ENCODE measurements around the gene HMGN1. TPM values are rescaled to one million over a fixed set of nuclear protein-coding genes. Genes with fewer than 3 reads are reported as not detected.

Gene HMGN1
- total and polyA plus RNA-seq, 4 experiments from 2014 or later = 193 to 358 (median 236) TPM

DNA sequence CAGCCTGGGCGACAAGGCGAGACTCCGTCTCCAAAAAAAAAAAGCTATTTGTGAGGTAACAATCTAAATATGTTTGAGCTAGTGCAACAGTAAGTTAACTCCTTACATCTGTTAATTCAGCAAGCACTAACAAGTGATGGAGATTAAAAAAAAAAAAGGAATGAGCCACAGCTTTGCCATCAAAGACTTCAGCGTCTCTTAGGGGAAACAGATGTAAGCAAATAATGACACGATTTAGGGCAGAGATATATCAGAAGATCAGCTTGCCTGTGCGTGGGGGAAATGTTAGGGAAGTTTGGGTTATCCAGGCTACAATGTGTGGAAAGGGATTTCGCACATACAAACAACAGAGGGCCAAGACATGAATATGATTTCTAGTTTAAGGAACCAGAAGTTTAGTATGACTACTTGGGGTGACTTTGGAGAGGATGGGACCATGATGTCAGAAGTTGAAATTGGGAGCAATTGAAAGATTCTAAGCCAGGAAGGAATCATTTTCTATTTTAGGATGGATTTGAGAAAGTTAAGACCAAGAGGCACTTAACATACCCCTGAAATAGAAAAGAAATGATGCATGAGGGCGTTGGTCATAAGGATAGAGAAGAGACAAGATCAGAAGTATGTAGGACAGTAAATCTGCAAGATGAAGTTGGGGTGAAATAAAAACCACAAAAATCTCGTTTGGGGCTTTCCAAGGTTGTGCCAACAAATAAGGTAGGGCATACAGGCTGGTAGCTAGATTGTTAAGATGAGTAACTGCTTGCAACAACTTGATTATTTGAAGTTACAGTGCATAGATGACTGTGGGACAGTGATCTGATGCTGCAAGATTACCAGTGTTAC, 33.1 kb downstream of the HMGN1 start:
- Mint-ChIP-seq H3K9me3 (peaks cover 0 to 2% (median 0%) of the 10 kb centered on the region in 8 donors), H3K27ac (peak overlapping the region; percentile 23 to 89 (median 81)), H3K36me3 (peaks cover 0 to 19% of the 10 kb centered on the region in 2 donors), H3K27me3 (peaks cover 0 to 2% of the 10 kb centered on the region in 2 donors), H3K4me1 (peaks cover 26 to 41% (median 31%) of the 10 kb centered on the region in 4 donors), H3K4me3 (peak overlapping the region; percentile 2 to 65 (median 18))
- Histone ChIP-seq H3K36me3 (ENCODE audit: insufficient read depth, low read length) (no peaks in the 10 kb centered on the region), H3K4me3 (ENCODE audit: low read length in 2 of 2) (no peak overlapping the region), H3K4me1 (ENCODE audit: insufficient read depth, low read length) (peaks cover 30% of the 10 kb centered on the region), H3K27me3 (ENCODE audit: insufficient read depth, low read length) (no peaks in the 10 kb centered on the region), H3K27ac (ENCODE audit: low read depth, low read length) (peak overlapping the region; percentile 5), H3K9me3 (ENCODE audit: control insufficient read depth in 1 of 2, low read length in 2 of 2) (no peaks in the 10 kb centered on the region)
- peak; percentile 16 to 60 (median 41) for DNase-seq
- ChIA-PET POLR2A (ENCODE audit: partially characterized antibody) (interaction anchor here (1.7 to 8.6 kb wide), 3 partner anchors 18 to 72 kb away, joined by 5 to 197 read pairs (median 29); partner anchors contain the start of gene HMGN1), CTCF (ENCODE audit: partially characterized antibody) (interaction anchor here (0.7 to 3.0 kb wide), 3 partner anchors 15 to 72 kb away, joined by 3 to 10 read pairs (median 5); partner anchors contain the start of gene HMGN1)
- intact Hi-C loops (cut with micrococcal nuclease) = loop anchor here (10.0 kb wide), 1 partner anchor 1951 kb away; the partner anchor contains the start of gene DYRK1A

DNA sequence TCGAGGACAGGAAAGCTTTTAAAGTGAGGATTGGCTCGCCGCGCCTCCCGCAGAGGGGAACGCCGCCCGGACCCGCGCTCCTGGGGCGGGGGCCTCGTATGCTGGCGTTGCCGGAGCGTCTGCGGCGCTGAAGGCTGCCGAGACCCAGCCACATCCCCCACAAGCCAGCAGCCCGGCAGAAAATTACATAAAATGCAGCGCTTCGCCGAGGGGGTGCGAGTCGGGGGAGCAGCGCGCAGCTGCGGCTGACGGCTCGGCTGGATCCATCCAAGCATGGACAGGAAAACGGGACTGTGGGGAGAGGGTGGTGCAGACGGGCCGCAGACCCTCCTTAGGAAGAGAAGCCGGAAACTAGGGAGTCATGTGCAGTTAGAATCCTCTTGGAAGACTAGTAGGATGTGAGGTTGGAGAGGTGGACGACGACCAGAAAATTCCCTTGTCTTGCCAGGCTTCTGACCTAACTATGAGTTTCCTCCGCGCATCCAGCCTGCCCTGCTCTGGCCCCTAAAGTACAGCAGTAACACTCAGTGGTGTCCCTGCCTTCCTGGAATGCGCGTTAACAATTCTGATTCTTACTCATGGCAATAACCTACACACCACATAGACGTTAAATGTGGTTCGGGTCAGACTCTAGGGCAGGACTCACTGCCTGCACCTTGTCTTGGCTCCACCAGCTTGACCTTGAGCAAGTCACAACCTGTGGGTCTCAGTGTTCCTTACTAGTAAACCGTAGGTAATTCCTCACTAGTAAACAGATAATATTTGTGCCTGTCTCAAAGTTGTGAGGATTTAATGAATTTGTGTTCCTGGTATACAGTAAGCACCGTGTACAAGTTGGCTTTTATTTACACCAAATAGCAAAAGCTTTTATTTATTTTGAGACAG, 34.5 kb downstream of the HMGN1 start:
- POLR2A ChIA-PET (ENCODE audit: partially characterized antibody) = interaction anchor here (0.6 to 8.6 kb wide), 11 partner anchors 9 to 137 kb away, joined by 3 to 197 read pairs (median 5); partner anchors contain the start of genes HMGN1 and PSMG1
- Histone ChIP-seq H3K4me3 (ENCODE audit: low read length in 2 of 2) (peak overlapping the region; percentile 33 to 85), H3K27me3 (ENCODE audit: insufficient read depth, low read length) (no peaks in the 10 kb centered on the region), H3K36me3 (ENCODE audit: insufficient read depth, low read length) (no peaks in the 10 kb centered on the region), H3K4me1 (ENCODE audit: insufficient read depth, low read length) (peaks cover 35% of the 10 kb centered on the region), H3K27ac (ENCODE audit: low read depth, low read length) (peak overlapping the region; percentile 74), H3K9me3 (ENCODE audit: control insufficient read depth in 1 of 2, low read length in 2 of 2) (no peaks in the 10 kb centered on the region)
- intact Hi-C loops (cut with micrococcal nuclease) = loop anchor here (10.0 kb wide), 1 partner anchor 1950 kb away; the partner anchor contains the start of gene DYRK1A
- peaks cover 0 to 2% of the 10 kb centered on the region in 2 donors for H3K27me3 Mint-ChIP-seq
- H3K4me3 Mint-ChIP-seq = peak overlapping the region; percentile 85 to 95 (median 92)
- H3K27ac Mint-ChIP-seq = peak overlapping the region; percentile 81 to 96 (median 92)
- DNase-seq = peak in 4 of 5 donors; percentile 52 to 62 (median 55)
- peaks cover 32 to 50% (median 36%) of the 10 kb centered on the region in 4 donors for H3K4me1 Mint-ChIP-seq
- peaks cover 3 to 28% of the 10 kb centered on the region in 2 donors for H3K36me3 Mint-ChIP-seq
- CTCF ChIA-PET (ENCODE audit: partially characterized antibody) = interaction anchor here (1.0 to 3.0 kb wide), 5 partner anchors 14 to 130 kb away, joined by 3 to 10 read pairs (median 7); partner anchors contain the start of genes HMGN1 and PSMG1
- peaks cover 0 to 2% (median 0%) of the 10 kb centered on the region in 8 donors for H3K9me3 Mint-ChIP-seq

DNA sequence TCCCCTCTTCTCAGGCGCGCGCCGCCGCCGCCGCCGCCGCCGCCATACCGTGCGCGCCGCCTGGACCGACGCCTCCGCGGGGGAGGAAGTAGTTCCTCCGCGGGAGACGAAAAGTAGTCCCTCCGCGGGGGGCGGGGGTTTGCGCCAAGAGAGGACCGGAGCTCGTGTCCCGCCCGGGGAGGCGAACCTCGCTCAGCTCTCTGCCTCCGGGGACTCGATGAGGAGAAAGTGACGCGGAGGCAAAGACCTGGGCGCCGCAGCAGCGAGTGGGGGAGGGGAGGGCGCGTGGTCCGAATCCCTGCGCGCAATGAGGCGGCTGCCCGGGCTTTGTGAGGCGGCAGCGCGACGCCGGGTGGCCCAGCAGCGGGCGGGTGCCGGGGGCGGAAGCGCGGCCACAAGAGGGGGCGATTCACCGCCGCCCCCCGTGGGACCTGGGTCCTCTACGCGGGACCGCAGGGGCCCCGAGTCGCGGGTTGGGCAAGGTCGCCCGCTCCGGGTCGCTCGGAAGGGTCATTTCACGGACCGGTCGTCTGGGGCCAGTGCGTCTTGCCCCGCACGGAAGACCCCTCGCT, 35.2 kb downstream of the HMGN1 start, which contains the start of gene BRWD1:
BRWD1 (minus strand) TSS at position 62 of the 572 bp plus-strand sequence. CDS start 141 bp downstream, outside the sequence.
- peak; percentile 80 to 87 (median 86) for DNase-seq
- Histone ChIP-seq H3K9me3 (ENCODE audit: control insufficient read depth in 1 of 2, low read length in 2 of 2) (no peaks in the 10 kb centered on the region), H3K36me3 (ENCODE audit: insufficient read depth, low read length) (no peaks in the 10 kb centered on the region), H3K27ac (ENCODE audit: low read depth, low read length) (peak within 1 kb of the TSS; percentile 74), H3K4me3 (ENCODE audit: low read length in 2 of 2) (peak within 1 kb of the TSS; percentile 33 to 85), H3K4me1 (ENCODE audit: insufficient read depth, low read length) (peaks cover 35% of the 10 kb centered on the region), H3K27me3 (ENCODE audit: insufficient read depth, low read length) (no peaks in the 10 kb centered on the region)
- peaks cover 4 to 35% of the 10 kb centered on the region in 2 donors for H3K36me3 Mint-ChIP-seq
- H3K4me3 Mint-ChIP-seq = peak within 1 kb of the TSS; percentile 85 to 95 (median 92)
- ChIA-PET POLR2A (ENCODE audit: partially characterized antibody) (interaction anchor here (0.6 to 8.6 kb wide), 14 partner anchors 9 to 136 kb away, joined by 3 to 197 read pairs (median 5); partner anchors contain the start of genes HMGN1 and PSMG1), CTCF (ENCODE audit: partially characterized antibody) (interaction anchor here (1.0 to 3.0 kb wide), 4 partner anchors 13 to 130 kb away, joined by 3 to 10 read pairs (median 8); partner anchors contain the start of genes HMGN1 and PSMG1)
- peaks cover 0 to 2% of the 10 kb centered on the region in 2 donors for H3K27me3 Mint-ChIP-seq
- peak within 1 kb of the TSS; percentile 92 to 99 (median 95) for H3K27ac Mint-ChIP-seq
- H3K9me3 Mint-ChIP-seq = peaks cover 0 to 2% (median 0%) of the 10 kb centered on the region in 8 donors
- intact Hi-C loops (cut with micrococcal nuclease) = loop anchor here (1.0 to 10.0 kb wide), 3 partner anchors 36 to 1949 kb away; partner anchors contain the start of genes DYRK1A and HMGN1
- peaks cover 33 to 53% (median 40%) of the 10 kb centered on the region in 4 donors for H3K4me1 Mint-ChIP-seq

DNA sequence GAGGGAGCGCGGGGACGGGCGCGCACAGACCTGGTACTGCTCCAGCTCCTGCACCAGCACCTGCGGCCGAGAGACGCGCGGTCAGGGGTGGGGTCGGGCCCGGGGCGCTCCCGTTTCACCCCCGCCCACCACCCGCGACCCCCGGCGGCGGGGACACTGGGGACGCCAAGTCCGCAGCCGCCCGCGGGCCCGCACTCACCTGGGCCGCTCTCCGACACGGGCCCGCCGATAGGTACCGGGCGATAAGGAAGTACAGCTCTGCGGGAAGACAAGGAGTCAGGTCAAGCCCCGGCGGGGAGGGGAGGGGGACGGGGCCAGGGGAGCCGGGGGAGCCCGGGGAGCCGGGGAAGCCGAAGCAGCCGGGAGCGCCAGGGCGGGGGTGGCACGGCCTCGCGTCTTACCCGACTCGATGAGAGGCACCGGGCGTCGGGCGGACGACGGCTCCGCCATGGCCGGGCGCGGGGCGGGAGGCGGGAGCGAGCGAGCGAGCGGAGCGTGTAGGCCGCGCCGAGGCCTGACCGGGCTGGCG, 35.8 kb downstream of the HMGN1 start:
- H3K4me1 ChIP-seq (ENCODE audit: insufficient read depth, low read length) = peaks cover 35% of the 10 kb centered on the region
- Mint-ChIP-seq H3K4me3 (peak overlapping the region in 7 of 8 donors; percentile 85 to 95 (median 92)), H3K4me1 (peaks cover 34 to 57% (median 44%) of the 10 kb centered on the region in 4 donors), H3K36me3 (peaks cover 6 to 38% of the 10 kb centered on the region in 2 donors), H3K27ac (peak overlapping the region in 5 of 7 donors; percentile 91 to 99 (median 95)), H3K9me3 (peaks cover 0 to 2% (median 0%) of the 10 kb centered on the region in 8 donors), H3K27me3 (peaks cover 0 to 2% of the 10 kb centered on the region in 2 donors)
- H3K36me3 ChIP-seq (ENCODE audit: insufficient read depth, low read length) = no peaks in the 10 kb centered on the region
- H3K9me3 ChIP-seq (ENCODE audit: control insufficient read depth in 1 of 2, low read length in 2 of 2) = no peaks in the 10 kb centered on the region
- CTCF ChIA-PET (ENCODE audit: partially characterized antibody) = interaction anchor here (1.0 to 3.0 kb wide), 5 partner anchors 13 to 129 kb away, joined by 3 to 10 read pairs (median 7); partner anchors contain the start of genes HMGN1 and PSMG1
- H3K27me3 ChIP-seq (ENCODE audit: insufficient read depth, low read length) = no peaks in the 10 kb centered on the region
- peak overlapping the region; percentile 74 for H3K27ac ChIP-seq (ENCODE audit: low read depth, low read length)
- peak in 1 of 5 donors; percentile 56 for DNase-seq
- intact Hi-C loops (cut with micrococcal nuclease) = loop anchor here (1.0 to 10.0 kb wide), 3 partner anchors 36 to 1948 kb away; partner anchors contain the start of genes DYRK1A and HMGN1
- H3K4me3 ChIP-seq (ENCODE audit: low read length in 2 of 2) = peak overlapping the region in 1 of 2 donors; percentile 85
- POLR2A ChIA-PET (ENCODE audit: partially characterized antibody) = interaction anchor here (0.8 to 8.6 kb wide), 13 partner anchors 8 to 136 kb away, joined by 3 to 197 read pairs (median 7); partner anchors contain the start of genes HMGN1 and PSMG1

DNA sequence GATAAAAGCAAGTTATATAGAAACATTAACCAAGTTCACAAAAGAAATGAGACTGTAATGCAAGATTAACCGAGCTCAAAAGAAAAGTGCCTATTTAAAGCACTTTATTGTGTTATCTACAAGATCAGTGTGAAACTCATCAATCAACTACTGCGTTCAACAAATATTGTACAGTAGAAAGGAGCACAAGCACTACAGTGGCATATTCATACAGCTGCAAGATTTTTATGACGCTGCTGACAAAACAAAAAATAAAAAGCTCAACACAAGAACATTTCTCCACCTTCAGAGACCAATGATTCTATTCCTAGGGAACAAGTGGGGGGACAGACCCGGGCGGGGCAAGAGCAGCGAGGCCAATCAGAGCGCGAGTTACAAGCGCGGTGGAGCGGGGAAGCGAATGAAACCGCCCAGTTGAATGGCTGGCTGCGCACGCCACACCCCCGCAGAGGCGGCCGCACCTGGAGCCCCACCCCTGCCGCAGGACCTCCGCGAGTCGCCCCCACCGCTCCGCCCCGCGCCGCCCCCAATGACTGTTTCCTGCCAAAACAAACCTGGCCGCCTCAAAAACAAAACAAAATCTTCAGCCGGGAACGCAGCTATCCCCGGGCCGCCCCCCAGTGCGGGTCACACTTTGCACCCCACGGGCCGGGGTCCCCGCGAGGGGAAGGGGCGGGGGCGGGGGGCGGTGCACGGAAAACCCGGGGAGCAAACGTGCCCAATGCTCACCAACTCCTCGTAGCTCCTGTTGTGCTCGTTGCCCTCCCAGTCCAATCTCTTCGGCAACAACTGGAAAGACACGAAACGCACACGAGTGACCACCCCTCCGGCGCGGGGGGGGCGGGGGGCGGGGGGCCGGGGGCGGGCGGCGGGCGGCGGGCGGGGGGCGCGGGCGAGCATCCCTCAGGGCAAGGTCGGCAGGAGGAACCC, 36.5 kb downstream of the HMGN1 start:
- Mint-ChIP-seq H3K36me3 (peaks cover 6 to 41% of the 10 kb centered on the region in 2 donors), H3K4me1 (peaks cover 36 to 62% (median 49%) of the 10 kb centered on the region in 4 donors), H3K4me3 (peak overlapping the region; percentile 85 to 93 (median 92)), H3K9me3 (peaks cover 0 to 2% (median 0%) of the 10 kb centered on the region in 8 donors), H3K27ac (peak overlapping the region; percentile 84 to 97 (median 91)), H3K27me3 (peaks cover 0 to 2% of the 10 kb centered on the region in 2 donors)
- H3K27ac ChIP-seq (ENCODE audit: low read depth, low read length) = peak overlapping the region; percentile 74
- no peaks in the 10 kb centered on the region for H3K27me3 ChIP-seq (ENCODE audit: insufficient read depth, low read length)
- peak overlapping the region in 1 of 2 donors; percentile 85 for H3K4me3 ChIP-seq (ENCODE audit: low read length in 2 of 2)
- ChIA-PET CTCF (ENCODE audit: partially characterized antibody) (interaction anchor here (0.7 to 3.0 kb wide), 5 partner anchors 15 to 135 kb away, joined by 3 to 10 read pairs (median 5); partner anchors contain the start of genes HMGN1 and PSMG1), POLR2A (ENCODE audit: partially characterized antibody) (interaction anchor here (0.8 to 8.6 kb wide), 12 partner anchors 11 to 131 kb away, joined by 3 to 197 read pairs (median 8); partner anchors contain the start of genes HMGN1 and PSMG1)
- no peaks in the 10 kb centered on the region for H3K9me3 ChIP-seq (ENCODE audit: control insufficient read depth in 1 of 2, low read length in 2 of 2)
- peaks cover 42% of the 10 kb centered on the region for H3K4me1 ChIP-seq (ENCODE audit: insufficient read depth, low read length)
- H3K36me3 ChIP-seq (ENCODE audit: insufficient read depth, low read length) = no peaks in the 10 kb centered on the region
- intact Hi-C loops (cut with micrococcal nuclease) = loop anchor here (1.0 to 10.0 kb wide), 6 partner anchors 37 to 1948 kb away; partner anchors contain the start of genes DYRK1A, HMGN1, LCA5L and PSMG1
- peak; percentile 94 to 96 (median 95) for DNase-seq

All from CD4-positive, alpha-beta memory T cell (primary cell).